GM12878 (cell line): ENCODE data around the gene CTRL. TPM values are rescaled to one million over a fixed set of nuclear protein-coding genes. Genes with fewer than 3 reads are reported as not detected.

Experiments used
- ATAC-seq: fragments of 200-7000 bp; cut with Tn5 transposase; 3 replicates; pipeline ENCODE4 v1.9.1; 2020; ENCODE audit warnings: mild to moderate bottlenecking, moderate library complexity
- BruUV-seq: library from RNA; stranded (reverse); fragments of 400-500 nt; replicated peaks from 2 replicates; lab custom pipeline; 2021; lab: Mats Ljungman, UMichigan
- CTCF ChIA-PET: fragments of 300-600 bp; sonication (Branson Sonifier 250); formaldehyde crosslinking; extraction: SDS; loops from one replicate; lab custom pipeline; 2021; ENCODE audit warnings: inconsistent platforms; lab: Yijun Ruan, JAX
- POLR2A ChIA-PET: fragments of 350-600 bp; formaldehyde crosslinking; extraction: SDS; loops from one replicate; lab custom pipeline; 2021; ENCODE audit warnings: inconsistent platforms; lab: Charles Lee
- RAD21 ChIA-PET: fragments of 300-600 bp; sonication (Branson Sonifier 250); formaldehyde crosslinking; loops from one replicate; lab custom pipeline; 2023; ENCODE audit warnings: antibody characterized with exemption; ENCODE audit not compliant: unreplicated experiment; lab: Charles Lee
- SMC1A ChIA-PET: fragments of 300-600 bp; sonication (Branson Sonifier 250); formaldehyde crosslinking; loops from one replicate; lab custom pipeline; 2023; ENCODE audit not compliant: unreplicated experiment, uncharacterized antibody; lab: Charles Lee
- DNase-seq: peaks from one replicate; pipeline ENCODE4 v3.0.0-alpha.2; 2011; ENCODE audit warnings: low read depth, low spot score
- FAIRE-seq: peaks from 3 replicates; lab custom pipeline; 2011; peaks lifted over from hg19 to GRCh38; lab: Jason Lieb, UNC
- H2AFZ ChIP-seq: 2 replicates; pipeline ENCODE4 v1.6.0; 2011; ENCODE audit warnings: low read depth, low read length, control low read depth; ENCODE audit not compliant: control insufficient read depth
- H3K27ac ChIP-seq: 2 replicates; pipeline ENCODE4 v1.5.1; 2011; ENCODE audit warnings: control low read depth; ENCODE audit not compliant: control insufficient read depth, insufficient read depth
- H3K27me3 ChIP-seq, 2 experiments: replicated peaks in 1 of 2; 2 replicates each; pipeline versions ENCODE4 v1.6.0 to v1.6.1; 2011; ENCODE audit warnings: low read length in 1 of 2; ENCODE audit not compliant: control insufficient read depth in 2 of 2, insufficient read depth in 2 of 2
- H3K36me3 ChIP-seq, 2 experiments: 2 replicates each; pipeline ENCODE4 v1.5.1; 2011; ENCODE audit warnings: low read length in 1 of 2; ENCODE audit not compliant: control insufficient read depth in 2 of 2, insufficient read depth in 2 of 2
- H3K4me1 ChIP-seq: 2 replicates; pipeline ENCODE4 v1.6.1; 2011; ENCODE audit warnings: mild to moderate bottlenecking, low read length, moderate library complexity, mixed read lengths; ENCODE audit not compliant: control insufficient read depth, insufficient read depth
- H3K4me2 ChIP-seq: 2 replicates; pipeline ENCODE4 v1.6.0; 2011; ENCODE audit warnings: control low read depth; ENCODE audit not compliant: control insufficient read depth, insufficient read depth
- H3K4me3 ChIP-seq: fragments of 200-600 bp; sonication (generic); 2 replicates; pipeline ENCODE4 v1.5.1; 2016
- H3K79me2 ChIP-seq: 2 replicates; pipeline ENCODE4 v1.6.0; 2011; ENCODE audit warnings: low read length; ENCODE audit not compliant: control insufficient read depth, insufficient read depth
- H3K9ac ChIP-seq: 2 replicates; pipeline ENCODE4 v1.8.0; 2011; ENCODE audit warnings: low read length, control low read depth, mixed read lengths; ENCODE audit not compliant: control insufficient read depth, insufficient read depth
- H3K9me3 ChIP-seq: replicated peaks from 3 replicates; pipeline ENCODE4 v1.5.1; 2011; ENCODE audit warnings: mild to moderate bottlenecking, low read length; ENCODE audit not compliant: control insufficient read depth, insufficient read depth
- H4K20me1 ChIP-seq: 2 replicates; pipeline ENCODE4 v1.6.0; 2011; ENCODE audit not compliant: control insufficient read depth, insufficient read depth
- CEBPZ ChIP-seq: fragments of 150-350 bp; IDR thresholded peaks from 2 replicates; pipeline ENCODE4 v1.6.1; 2016; ENCODE audit warnings: low read depth, low read length
- CHD2 ChIP-seq: IDR thresholded peaks from 2 replicates; pipeline ENCODE4 v1.6.1; 2011; ENCODE audit warnings: low read depth, low read length, improper control_type of control experiment, borderline replicate concordance
- HDAC2 ChIP-seq: fragments of 200-600 bp; sonication (generic); IDR thresholded peaks from 2 replicates; pipeline ENCODE4 v1.6.1; 2017
- KLF5 ChIP-seq: fragments of 450-650 bp; IDR thresholded peaks from 2 replicates; pipeline ENCODE4 v1.6.1; 2014; ENCODE audit warnings: mild to moderate bottlenecking; ENCODE audit not compliant: partially characterized antibody
- PBX3 ChIP-seq: IDR thresholded peaks from 2 replicates; pipeline ENCODE4 v1.6.1; 2011; ENCODE audit warnings: mild to moderate bottlenecking, low read depth, low read length, moderate library complexity; ENCODE audit not compliant: insufficient replicate concordance
- POLR2A ChIP-seq: IDR thresholded peaks from 2 replicates; pipeline ENCODE4 v1.6.1; 2011; ENCODE audit warnings: low read depth, mild to moderate bottlenecking, low read length
- RAD21 ChIP-seq: IDR thresholded peaks from 2 replicates; pipeline ENCODE4 v1.6.1; 2011; ENCODE audit warnings: mild to moderate bottlenecking, low read depth, low read length, moderate library complexity; ENCODE audit not compliant: insufficient read depth
- WGBS: methylation state at CpG from one replicate; pipeline ENCODE4 v1.1.6; 2016; ENCODE audit warnings: low lambda C conversion rate; ENCODE audit not compliant: insufficient replicate concordance, insufficient coverage; ENCODE audit errors: missing lambda C conversion rate; 5-methylcytosine and 5-hydroxymethylcytosine counted together
- in situ Hi-C: fragments of 300-500 bp; cut with MboI; formaldehyde crosslinking; loops from 9 replicates; pipeline ENCODE4 v1.14.3; 2018; ENCODE audit warnings: mixed read lengths
- intact Hi-C: fragments of 100-400 bp; cut with micrococcal nuclease; formaldehyde crosslinking; loops from one replicate; pipeline ENCODE4 v1.14.2; 2022; ENCODE audit not compliant: unreplicated experiment
- polyA plus RNA-seq, 11 experiments: library from polyadenylated mRNA; depleted of rRNA in 4 of 11; unstranded in 6 of 11; stranded (reverse) in 5 of 11; fragments of >200 nt; fragmentation: Nextera tagmentation in 4 of 11; fragmentation: Illumina TruSeq in 1 of 11; extraction: Ambion mirVana in 4 of 11; extraction: Trizol in 1 of 11; gene quantifications; 1 replicate in 1 of 11; 2 replicates in 10 of 11; pipeline versions ENCODE4 v1.2.1 to v1.2.3, GENCODE V29; 2011 to 2016; ENCODE audit warnings: inconsistent platforms in 2 of 11, missing spikeins in 2 of 11, low read depth in 1 of 11
- total RNA-seq, 4 experiments: library from RNA; depleted of rRNA in 3 of 4; stranded (reverse); fragments of >200 nt in 3 of 4; fragmentation: Illumina TruSeq in 1 of 4; extraction: Trizol in 1 of 4; gene quantifications; 2 replicates each; pipeline versions ENCODE4 v1.2.1 to v1.2.3, GENCODE V29; 2013 to 2021

CTRL gene
- total and polyA plus RNA-seq, 10 of the 15 experiments (the other 5 are each of a cell fraction or from before 2014, with no cell fraction given), result 1.1 to 4.9 (median 2.6) TPM

- no peak for DNase-seq
- H3K9ac ChIP-seq, result no peak overlapping the region
- H3K4me2 ChIP-seq, result no peak overlapping the region
- intact Hi-C loops, result no loop called here
- H3K4me1 ChIP-seq, result no peaks in the 10 kb centered on the region
- H3K27me3 ChIP-seq, result no peaks in the 10 kb centered on the region
- no peak for FAIRE-seq
- TF ChIP-seq CHD2 (no peak), PBX3 (no peak)
- H4K20me1 ChIP-seq, result no peaks in the 10 kb centered on the region
- BruUV-seq, result no TSS peak
- ChIA-PET RAD21 (no interaction called here), CTCF (no interaction called here), POLR2A (no interaction called here), SMC1A (interaction anchor here (1.1 kb wide), 1 partner anchor 245 kb away, joined by 3 read pairs; no protein-coding TSS in a partner anchor)
- no peak overlapping the region for H3K27ac ChIP-seq
- 65% methylated on average over 4 of the region's 4 CpGs for WGBS
- in situ Hi-C loops, result no loop called here
- H3K4me3 ChIP-seq, result no peak overlapping the region
- peaks cover 0 to 3% of the 10 kb centered on the region in 2 experiments; a peak in 1 of 4 replicates for H3K36me3 ChIP-seq
- H2AFZ ChIP-seq, result no peak overlapping the region
- H3K79me2 ChIP-seq, result no peaks in the 10 kb centered on the region
- H3K9me3 ChIP-seq, result no peaks in the 10 kb centered on the region
- peak; percentile 33; the same call in 1 of the 3 replicates for ATAC-seq
Measured at GRCh38 chr16:67917852-67918236, 13.8 kb downstream of the CTRL start.

- no TSS peak for BruUV-seq
- no peaks in the 10 kb centered on the region for H3K27me3 ChIP-seq
- intact Hi-C loops, result no loop called here
- in situ Hi-C loops, result no loop called here
- H3K4me2 ChIP-seq, result no peak overlapping the region
- 87% methylated on average over 6 of the region's 6 CpGs for WGBS
- TF ChIP-seq RAD21 (no peak), CEBPZ (no peak), POLR2A (no peak), KLF5 (no peak), HDAC2 (no peak)
- ATAC-seq (no peak), FAIRE-seq (no peak), DNase-seq (no peak)
- peaks cover 0 to 3% of the 10 kb centered on the region in 2 experiments; a peak in 1 of 4 replicates for H3K36me3 ChIP-seq
- H3K4me3 ChIP-seq, result no peak overlapping the region
- no peak overlapping the region for H2AFZ ChIP-seq
- SMC1A ChIA-PET, result no interaction called here
- H3K27ac ChIP-seq, result no peak overlapping the region
- CTCF ChIA-PET, result interaction anchor here (0.5 kb wide), 1 partner anchor 125 kb away, joined by 4 read pairs; no protein-coding TSS in a partner anchor
- H4K20me1 ChIP-seq, result no peaks in the 10 kb centered on the region
- no peaks in the 10 kb centered on the region for H3K79me2 ChIP-seq
- RAD21 ChIA-PET, result no interaction called here
- H3K4me1 ChIP-seq, result no peaks in the 10 kb centered on the region
- POLR2A ChIA-PET, result no interaction called here
- H3K9me3 ChIP-seq, result no peaks in the 10 kb centered on the region
- no peak overlapping the region for H3K9ac ChIP-seq
Measured at GRCh38 chr16:67917140-67917851, 14.4 kb downstream of the CTRL start.
